Measurements from ENCODE around the gene GRIK5.
A peak's percentile ranks its signal among the peaks of the same experiment; 100 is the strongest.
"Not testable (repeated sequence)": the region's sequence is repeated elsewhere in the genome, so short reads cannot be mapped to it uniquely, and the experiment has no call there.

GRIK5 gene

GRCh38 chr19:42069619-42070351 lies at the start of gene GRIK5:
Gene GRIK5, minus strand, starts transcription at chr19:42070206. Its CDS starts 4,436 bp downstream, at chr19:42065770.
- DNase-seq: no peak

- DNase-seq: no peak
These were observed 47.1 kb upstream of the GRIK5 start for GRCh38 chr19:42117076-42117475.

GRCh38 chr19:42116308-42117075 lies 46.5 kb upstream of the GRIK5 start:
- DNase-seq: no peak

- DNase-seq: no peak
These were observed 45.7 kb upstream of the GRIK5 start for GRCh38 chr19:42115705-42116104.

- no peak for DNase-seq
These were observed 45.2 kb upstream of the GRIK5 start for GRCh38 chr19:42115219-42115618.

GRCh38 chr19:42114412-42114811 lies 44.4 kb upstream of the GRIK5 start:
- no peak for DNase-seq

- DNase-seq: no peak
These were observed 43.8 kb upstream of the GRIK5 start for GRCh38 chr19:42113641-42114348.

- no peak for DNase-seq
These were observed 41.8 kb upstream of the GRIK5 start for GRCh38 chr19:42111811-42112210.

GRCh38 chr19:42111384-42111783 lies 41.4 kb upstream of the GRIK5 start:
- DNase-seq: no peak

- no peak for DNase-seq
These were observed 40.7 kb upstream of the GRIK5 start for GRCh38 chr19:42110658-42111057.

- no peak for DNase-seq
These were observed 39.9 kb upstream of the GRIK5 start for GRCh38 chr19:42109896-42110295.

- peak; percentile 88 for DNase-seq
These were observed 38.8 kb upstream of the GRIK5 start for GRCh38 chr19:42108527-42109389.

- DNase-seq: no peak
These were observed 35.4 kb upstream of the GRIK5 start for GRCh38 chr19:42105368-42105767.

GRCh38 chr19:42102877-42103276 lies 32.9 kb upstream of the GRIK5 start:
- no peak for DNase-seq

- not testable (repeated sequence) for DNase-seq
These were observed 30.2 kb upstream of the GRIK5 start for GRCh38 chr19:42100241-42100640.

- DNase-seq: no peak
These were observed 29.4 kb upstream of the GRIK5 start for GRCh38 chr19:42099336-42099925.

- no peak for DNase-seq
These were observed 28.8 kb upstream of the GRIK5 start for GRCh38 chr19:42098781-42099180.

- DNase-seq: no peak
These were observed 27.5 kb upstream of the GRIK5 start for GRCh38 chr19:42097461-42097860.

GRCh38 chr19:42096255-42096837 lies 26.3 kb upstream of the GRIK5 start:
- DNase-seq: no peak

GRCh38 chr19:42095814-42096230 lies 25.8 kb upstream of the GRIK5 start:
- DNase-seq: no peak

- no peak for DNase-seq
These were observed 25.3 kb upstream of the GRIK5 start for GRCh38 chr19:42095142-42095813.
